ENCODE results near the gene ETFA. TPM values are rescaled to one million over a fixed set of nuclear protein-coding genes. Genes with fewer than 3 reads are reported as not detected.

The ETFA gene
- total and polyA plus RNA-seq, 10 donors = 49.7 to 98.5 (median 80.5) TPM

DNA sequence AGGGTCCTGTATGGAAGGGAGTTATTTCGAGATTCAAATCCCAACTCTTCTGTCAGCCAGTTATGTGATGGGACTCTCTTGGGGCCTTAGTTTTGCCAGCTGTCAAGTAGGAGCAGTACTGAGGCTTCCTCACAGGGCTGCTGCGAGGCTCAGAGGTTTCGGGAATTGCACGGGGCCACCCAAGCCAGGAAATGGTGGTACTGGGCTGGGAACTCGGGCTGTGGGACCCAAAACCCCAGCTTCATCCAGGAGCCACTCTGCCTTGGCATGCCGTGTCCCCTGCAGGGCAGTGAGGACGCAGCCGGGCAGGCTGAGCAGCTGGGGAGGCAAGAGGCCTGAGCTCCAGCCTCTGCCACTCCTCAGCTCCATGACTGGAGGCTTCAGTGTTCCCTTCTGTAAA, 118.6 kb downstream of the ETFA start:
- H3K4me1 ChIP-seq = peaks cover 14 to 42% (median 30%) of the 10 kb centered on the region in 6 donors
- TF ChIP-seq POLR2AphosphoS5 (IDR thresholded peaks at IDR 0.05) (no peak), POLR2A (IDR thresholded peaks at IDR 0.05) (no peak)
- TF ChIP-seq, protein P1, sequence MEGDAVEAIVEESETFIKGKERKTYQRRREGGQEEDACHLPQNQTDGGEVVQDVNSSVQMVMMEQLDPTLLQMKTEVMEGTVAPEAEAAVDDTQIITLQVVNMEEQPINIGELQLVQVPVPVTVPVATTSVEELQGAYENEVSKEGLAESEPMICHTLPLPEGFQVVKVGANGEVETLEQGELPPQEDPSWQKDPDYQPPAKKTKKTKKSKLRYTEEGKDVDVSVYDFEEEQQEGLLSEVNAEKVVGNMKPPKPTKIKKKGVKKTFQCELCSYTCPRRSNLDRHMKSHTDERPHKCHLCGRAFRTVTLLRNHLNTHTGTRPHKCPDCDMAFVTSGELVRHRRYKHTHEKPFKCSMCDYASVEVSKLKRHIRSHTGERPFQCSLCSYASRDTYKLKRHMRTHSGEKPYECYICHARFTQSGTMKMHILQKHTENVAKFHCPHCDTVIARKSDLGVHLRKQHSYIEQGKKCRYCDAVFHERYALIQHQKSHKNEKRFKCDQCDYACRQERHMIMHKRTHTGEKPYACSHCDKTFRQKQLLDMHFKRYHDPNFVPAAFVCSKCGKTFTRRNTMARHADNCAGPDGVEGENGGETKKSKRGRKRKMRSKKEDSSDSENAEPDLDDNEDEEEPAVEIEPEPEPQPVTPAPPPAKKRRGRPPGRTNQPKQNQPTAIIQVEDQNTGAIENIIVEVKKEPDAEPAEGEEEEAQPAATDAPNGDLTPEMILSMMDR (IDR thresholded peaks at IDR 0.05 in 8 of 11, conservative IDR thresholded peaks at IDR 0.05 in 3 of 11) = no peak
- intact Hi-C loops (cut with DNase I; ENCODE audit: low total_unique reads) = no loop called here
- H3K27ac ChIP-seq = no peak overlapping the region
- H3K36me3 ChIP-seq = no peaks in the 10 kb centered on the region
- 85 to 94% (median 89%) methylated on average over 7 to 8 of the region's 8 CpGs for WGBS, 5 donors
- no peaks in the 10 kb centered on the region for H3K9me3 ChIP-seq
- H3K4me3 ChIP-seq = no peak overlapping the region
- H3K27me3 ChIP-seq (replicated peaks in 1 of 7) = peaks cover 0 to 49% (median 10%) of the 10 kb centered on the region in 7 donors
- DNase-seq = no peak

DNA sequence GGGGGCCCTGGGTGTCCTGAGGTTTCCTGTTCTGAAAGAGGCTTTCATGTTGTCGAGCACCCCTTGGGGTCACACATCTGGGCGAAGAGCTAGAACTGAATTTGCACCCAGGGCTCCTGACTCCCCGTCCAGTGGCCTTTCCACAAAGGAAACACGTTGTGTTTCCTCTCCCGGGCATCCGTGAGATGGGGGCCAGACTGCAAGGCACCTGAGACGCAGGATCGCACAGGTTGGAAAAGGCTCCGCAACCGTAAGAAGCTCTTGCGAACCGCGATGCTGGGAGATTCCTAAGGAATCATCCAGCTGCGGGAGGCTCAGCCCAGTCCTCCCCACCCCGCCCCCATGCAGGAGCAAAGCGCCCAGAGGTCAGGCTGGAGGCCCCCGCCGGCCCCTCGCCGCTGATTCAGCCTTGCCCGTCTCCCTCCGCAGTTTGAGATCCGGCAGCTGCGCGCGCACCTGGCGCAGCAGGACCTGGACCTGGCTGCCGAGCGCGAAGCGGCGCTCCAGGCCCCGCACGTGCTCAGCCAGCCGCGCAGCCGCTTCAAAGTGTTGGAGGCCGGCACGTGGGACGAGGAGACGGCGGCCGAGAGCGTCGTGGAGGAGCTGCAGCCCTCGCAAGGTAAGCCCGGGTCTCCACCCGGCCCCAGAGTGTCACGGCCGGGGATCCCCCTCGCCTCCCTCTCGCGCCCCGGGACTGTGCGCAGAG, 119.6 kb downstream of the ETFA start:
- Histone ChIP-seq H3K4me1 (peaks cover 11 to 31% (median 24%) of the 10 kb centered on the region in 6 donors), H3K27me3 (replicated peaks in 1 of 7) (peaks cover 0 to 58% (median 10%) of the 10 kb centered on the region in 7 donors), H3K27ac (no peak overlapping the region), H3K9me3 (no peaks in the 10 kb centered on the region), H3K4me3 (peak overlapping the region in 2 of 8 donors; percentile 3 to 54), H3K36me3 (no peaks in the 10 kb centered on the region)
- WGBS, 5 donors = 51 to 75% (median 52%) methylated on average over 14 to 55 of the region's 55 CpGs
- DNase-seq = no peak
- intact Hi-C loops (cut with DNase I; ENCODE audit: low total_unique reads) = no loop called here
- TF ChIP-seq, protein P1 (IDR thresholded peaks at IDR 0.05 in 8 of 11, conservative IDR thresholded peaks at IDR 0.05 in 3 of 11) = no peak
- peak in 1 of 3 donors; percentile 27 for TF ChIP-seq POLR2AphosphoS5 (IDR thresholded peaks at IDR 0.05)

DNA sequence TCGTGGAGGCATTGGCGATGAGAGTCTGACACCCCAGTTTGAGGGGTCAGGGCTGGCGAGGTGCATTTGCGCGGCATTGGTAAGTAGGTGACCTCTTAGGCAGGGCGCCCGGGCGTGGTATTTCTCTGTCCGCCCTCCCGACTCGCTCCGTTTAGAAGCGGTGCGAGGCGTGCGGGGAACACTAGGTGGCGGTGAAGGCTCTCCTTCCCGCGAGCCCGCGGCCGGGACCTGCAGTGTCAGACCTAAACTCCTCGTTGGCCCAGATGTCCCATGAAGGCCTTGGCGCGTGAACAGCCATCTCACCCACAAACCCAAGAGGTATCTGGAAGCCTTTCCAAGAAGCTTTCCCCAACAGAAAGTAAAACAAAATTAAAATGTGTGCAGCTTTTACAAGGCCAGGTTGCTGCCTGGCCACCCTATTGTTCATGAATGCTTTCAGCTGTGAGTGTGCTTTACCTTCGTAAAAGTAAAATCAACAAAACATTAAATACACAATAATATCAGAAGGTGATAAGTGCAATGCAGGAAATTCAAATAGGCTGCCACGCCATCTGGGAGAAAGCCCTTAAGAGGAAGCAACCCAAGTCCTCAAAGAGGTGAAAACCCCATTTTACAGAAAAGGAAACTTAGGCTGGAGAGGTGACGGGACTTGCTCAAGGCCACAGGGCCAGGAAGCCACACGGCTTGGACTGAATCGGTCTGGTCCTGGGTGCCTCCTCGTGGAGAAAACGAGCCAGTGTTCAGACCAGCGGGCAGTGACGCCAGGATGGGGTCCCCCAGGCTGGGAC, 120.3 kb downstream of the ETFA start:
- no peak overlapping the region for H3K27ac ChIP-seq
- TF ChIP-seq, protein P1 (IDR thresholded peaks at IDR 0.05 in 8 of 11, conservative IDR thresholded peaks at IDR 0.05 in 3 of 11) = peak; percentile 58 to 91 (median 82)
- TF ChIP-seq POLR2AphosphoS5 (IDR thresholded peaks at IDR 0.05) = peak; percentile 33 to 71 (median 52)
- TF ChIP-seq POLR2A (IDR thresholded peaks at IDR 0.05) = no peak
- no peaks in the 10 kb centered on the region for H3K9me3 ChIP-seq
- WGBS, 5 donors = 7 to 13% (median 11%) methylated on average over 31 to 34 of the region's 34 CpGs
- intact Hi-C loops (cut with DNase I; ENCODE audit: low total_unique reads) = no loop called here
- DNase-seq = peak; percentile 94
- H3K4me3 ChIP-seq = peak overlapping the region in 3 of 8 donors; percentile 3 to 54 (median 6)
- H3K27me3 ChIP-seq (replicated peaks in 1 of 7) = peaks cover 0 to 66% (median 10%) of the 10 kb centered on the region in 7 donors
- H3K4me1 ChIP-seq = peaks cover 10 to 24% (median 17%) of the 10 kb centered on the region in 6 donors
- no peaks in the 10 kb centered on the region for H3K36me3 ChIP-seq

DNA sequence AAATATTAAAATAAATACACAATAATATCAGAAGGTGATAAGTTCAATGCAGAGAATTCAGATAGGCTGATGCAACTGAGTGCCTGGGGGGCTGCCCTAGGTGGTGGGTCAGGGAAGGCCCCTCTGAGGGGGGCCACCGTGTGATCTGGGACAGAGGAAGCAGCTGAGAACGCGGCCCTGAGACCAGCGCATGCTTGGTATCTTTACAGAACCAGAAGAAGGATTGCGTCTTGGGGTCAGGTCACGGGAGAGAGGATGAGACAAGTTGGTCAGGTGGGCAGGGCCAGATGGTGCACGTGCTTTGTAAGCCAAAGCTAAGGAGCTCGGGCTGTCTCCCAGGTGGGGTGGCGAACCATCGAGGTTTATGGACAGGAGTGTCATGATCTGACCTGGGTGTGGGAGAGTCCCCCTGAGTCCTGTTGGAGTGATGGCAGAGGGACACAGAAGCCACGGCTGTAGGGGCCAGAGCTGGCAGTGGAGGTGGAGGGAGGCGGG, 121.2 kb downstream of the ETFA start:
- DNase-seq = no peak
- Histone ChIP-seq H3K9me3 (no peaks in the 10 kb centered on the region), H3K4me3 (no peak overlapping the region), H3K36me3 (no peaks in the 10 kb centered on the region), H3K27ac (no peak overlapping the region), H3K4me1 (peaks cover 10 to 20% (median 16%) of the 10 kb centered on the region in 6 donors), H3K27me3 (replicated peaks in 1 of 7) (peaks cover 0 to 69% (median 10%) of the 10 kb centered on the region in 7 donors)
- TF ChIP-seq POLR2A (IDR thresholded peaks at IDR 0.05) (no peak), POLR2AphosphoS5 (IDR thresholded peaks at IDR 0.05) (no peak)
- TF ChIP-seq, protein P1 (IDR thresholded peaks at IDR 0.05 in 8 of 11, conservative IDR thresholded peaks at IDR 0.05 in 3 of 11) = no peak
- WGBS, 5 donors = 46 to 63% (median 58%) methylated on average over 12 of the region's 12 CpGs
- intact Hi-C loops (cut with DNase I; ENCODE audit: low total_unique reads) = no loop called here
